SIG-M5 (cell line): ENCODE data around the gene GABRD.

Source experiments
- DNase-seq: peaks from one replicate; lab custom pipeline; 2025; lab: John Stamatoyannopoulos, UW

GABRD gene

DNA sequence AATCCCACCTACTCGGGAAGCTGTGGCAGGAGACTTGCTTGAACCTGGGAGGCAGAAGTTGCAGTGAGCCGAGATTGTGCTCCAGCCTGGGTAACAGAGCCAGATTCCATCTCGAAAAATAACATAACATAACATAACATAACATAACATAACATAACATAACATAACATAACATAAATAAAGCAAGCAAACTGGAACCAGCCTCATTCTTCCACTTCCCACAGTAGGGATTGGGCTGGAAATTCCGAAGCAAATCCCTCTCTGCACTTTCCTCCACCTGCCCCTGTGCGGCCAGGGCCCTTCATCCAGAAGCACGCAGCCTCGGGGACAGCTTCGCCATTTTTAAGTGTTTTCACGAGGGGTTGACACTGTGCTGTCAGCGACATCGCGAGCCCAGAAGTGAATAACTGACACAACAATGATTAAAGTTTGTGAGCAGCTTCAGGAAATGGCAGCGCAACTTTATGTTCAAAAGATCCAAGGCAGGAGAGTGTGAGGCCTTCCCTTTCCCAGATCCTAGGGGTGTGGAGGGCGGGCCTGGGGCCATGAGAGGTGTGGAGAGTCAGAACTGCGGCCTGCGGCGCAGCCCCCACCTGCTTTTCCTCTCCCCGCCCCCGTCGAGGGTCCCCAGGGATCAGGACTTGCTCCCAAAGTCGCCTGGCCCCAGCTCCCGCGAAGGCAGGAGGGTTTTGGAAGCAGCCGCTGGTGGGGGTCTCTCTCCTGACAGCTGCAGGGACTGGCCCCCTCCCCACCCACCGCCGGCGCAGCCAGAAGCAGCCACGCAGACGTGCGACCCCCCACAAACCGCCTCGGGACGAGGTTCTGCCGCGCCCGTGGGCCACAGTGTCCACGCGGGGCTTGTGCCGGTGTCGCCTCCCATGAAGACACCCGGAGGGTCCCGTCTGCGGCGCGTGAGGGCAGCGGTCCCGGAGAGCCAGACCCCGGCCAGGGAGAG is 651 bp upstream of the GABRD start:
- no peak for DNase-seq

DNA sequence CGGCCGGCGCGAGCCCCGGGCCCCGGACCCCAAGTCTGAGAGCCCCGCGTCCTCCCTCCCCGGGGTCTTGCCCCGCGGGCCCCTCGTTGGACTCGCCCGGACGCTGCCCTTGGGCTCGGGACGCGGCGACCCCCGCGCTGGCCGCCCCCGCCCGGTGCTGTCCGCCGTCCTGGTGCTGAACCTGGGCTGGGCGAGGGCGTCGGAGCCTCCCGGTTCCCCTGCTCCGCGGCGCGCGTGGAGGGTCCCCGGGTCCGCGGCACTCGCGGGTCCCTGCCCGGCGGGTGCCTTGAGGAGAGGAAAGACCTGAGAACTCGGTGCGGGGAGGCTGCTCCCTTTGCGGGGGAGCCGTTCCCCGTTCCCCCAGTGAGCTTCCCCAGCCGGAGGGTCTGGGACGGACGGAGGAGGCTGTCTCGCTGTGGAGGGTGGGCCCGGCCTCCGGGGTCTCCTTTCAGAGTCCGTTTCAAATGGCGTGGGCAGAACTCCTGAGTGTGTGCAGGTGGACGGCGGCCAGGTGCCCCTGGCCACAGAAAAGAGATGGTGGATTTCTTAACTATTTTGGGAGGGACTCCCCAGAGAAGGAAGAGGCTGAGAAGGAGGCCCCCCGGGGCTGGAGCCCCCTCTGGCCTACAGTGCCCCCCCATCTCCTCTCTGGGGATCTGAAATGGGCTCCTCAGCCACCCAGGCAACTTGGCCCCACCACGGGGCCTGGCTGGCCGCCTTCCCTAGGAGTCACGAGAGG is 595 bp downstream of the GABRD start:
- DNase-seq = no peak

DNA sequence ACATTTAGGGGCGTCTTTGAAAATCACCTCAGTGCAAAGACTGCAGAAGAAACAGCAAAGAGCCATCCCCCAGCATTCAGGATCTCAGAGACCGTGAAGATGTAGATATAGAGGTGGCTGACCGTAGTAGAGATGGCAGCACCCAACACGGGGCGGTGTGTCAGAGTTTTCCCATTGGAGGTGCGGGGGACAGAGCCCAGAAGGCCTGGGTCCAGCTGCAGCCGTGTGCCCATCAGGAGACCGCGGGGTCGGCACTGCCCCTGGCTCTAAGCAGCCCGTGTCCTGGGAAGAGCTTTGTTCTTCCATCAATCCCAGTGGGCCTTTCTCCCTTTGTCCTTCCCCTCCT is 1.1 kb downstream of the GABRD start:
- no peak for DNase-seq

- no peak for DNase-seq
Observed at GRCh38 chr1:2021550-2021949, 2.4 kb downstream of the GABRD start.

GRCh38 chr1:2022063-2022770 is 3.1 kb downstream of the GABRD start:
- no peak for DNase-seq

- DNase-seq = no peak
Observed at GRCh38 chr1:2023187-2023586, 4.0 kb downstream of the GABRD start.

- DNase-seq = no peak
Observed at GRCh38 chr1:2024451-2024850, 5.3 kb downstream of the GABRD start.

DNA sequence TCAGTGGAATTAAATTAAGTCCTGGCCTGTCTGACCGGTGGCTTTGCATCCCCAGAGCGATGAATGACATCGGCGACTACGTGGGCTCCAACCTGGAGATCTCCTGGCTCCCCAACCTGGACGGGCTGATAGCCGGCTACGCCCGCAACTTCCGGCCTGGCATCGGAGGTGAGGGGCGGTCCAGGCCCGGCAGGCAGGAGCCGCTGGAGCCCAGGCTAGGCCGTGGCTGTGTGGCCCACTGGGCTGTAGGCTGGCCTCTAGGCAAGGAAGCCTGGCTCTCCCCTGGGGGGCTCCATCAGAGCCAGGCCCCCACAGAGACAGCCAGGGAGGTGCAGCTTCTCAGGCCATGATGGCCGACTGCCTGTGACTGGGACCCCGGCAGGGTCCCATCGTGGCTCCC is 5.7 kb downstream of the GABRD start:
- no peak for DNase-seq

DNA sequence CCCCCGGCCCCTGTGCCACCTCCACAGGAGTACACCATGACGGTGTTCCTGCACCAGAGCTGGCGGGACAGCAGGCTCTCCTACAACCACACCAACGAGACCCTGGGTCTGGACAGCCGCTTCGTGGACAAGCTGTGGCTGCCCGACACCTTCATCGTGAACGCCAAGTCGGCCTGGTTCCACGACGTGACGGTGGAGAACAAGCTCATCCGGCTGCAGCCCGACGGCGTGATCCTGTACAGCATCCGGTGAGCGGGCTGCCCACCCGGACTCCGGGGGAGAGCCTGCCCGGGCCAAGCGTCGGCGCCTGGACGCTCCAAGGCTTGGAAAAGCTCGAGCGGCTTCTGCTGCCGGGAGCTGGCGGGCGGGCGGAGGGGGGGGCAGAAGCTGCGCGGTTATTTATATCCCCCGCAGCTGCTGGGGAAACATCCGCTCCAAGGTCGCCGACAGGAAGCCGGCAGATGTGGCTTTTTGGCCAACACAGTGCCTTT is 6.4 kb downstream of the GABRD start:
- DNase-seq = no peak

- DNase-seq = no peak
Observed at GRCh38 chr1:2027961-2028583, 8.9 kb downstream of the GABRD start.

- no peak for DNase-seq
Observed at GRCh38 chr1:2028870-2029560, 9.9 kb downstream of the GABRD start.

DNA sequence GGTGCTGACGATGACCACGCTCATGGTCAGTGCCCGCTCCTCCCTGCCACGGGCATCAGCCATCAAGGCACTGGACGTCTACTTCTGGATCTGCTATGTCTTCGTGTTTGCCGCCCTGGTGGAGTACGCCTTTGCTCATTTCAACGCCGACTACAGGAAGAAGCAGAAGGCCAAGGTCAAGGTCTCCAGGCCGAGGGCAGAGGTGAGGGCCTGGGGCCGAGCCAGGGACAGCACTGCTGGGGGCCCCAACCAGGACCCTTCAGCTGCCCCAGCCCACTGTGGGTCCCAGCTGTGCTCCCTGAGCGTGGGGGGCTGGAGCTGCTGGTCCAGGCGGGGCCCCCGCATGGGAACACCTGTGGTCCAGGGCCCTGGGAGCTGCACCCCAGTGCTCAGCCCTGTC is 10.4 kb downstream of the GABRD start:
- no peak for DNase-seq

- DNase-seq = no peak
Observed at GRCh38 chr1:2030076-2030871, 11.1 kb downstream of the GABRD start.

DNA sequence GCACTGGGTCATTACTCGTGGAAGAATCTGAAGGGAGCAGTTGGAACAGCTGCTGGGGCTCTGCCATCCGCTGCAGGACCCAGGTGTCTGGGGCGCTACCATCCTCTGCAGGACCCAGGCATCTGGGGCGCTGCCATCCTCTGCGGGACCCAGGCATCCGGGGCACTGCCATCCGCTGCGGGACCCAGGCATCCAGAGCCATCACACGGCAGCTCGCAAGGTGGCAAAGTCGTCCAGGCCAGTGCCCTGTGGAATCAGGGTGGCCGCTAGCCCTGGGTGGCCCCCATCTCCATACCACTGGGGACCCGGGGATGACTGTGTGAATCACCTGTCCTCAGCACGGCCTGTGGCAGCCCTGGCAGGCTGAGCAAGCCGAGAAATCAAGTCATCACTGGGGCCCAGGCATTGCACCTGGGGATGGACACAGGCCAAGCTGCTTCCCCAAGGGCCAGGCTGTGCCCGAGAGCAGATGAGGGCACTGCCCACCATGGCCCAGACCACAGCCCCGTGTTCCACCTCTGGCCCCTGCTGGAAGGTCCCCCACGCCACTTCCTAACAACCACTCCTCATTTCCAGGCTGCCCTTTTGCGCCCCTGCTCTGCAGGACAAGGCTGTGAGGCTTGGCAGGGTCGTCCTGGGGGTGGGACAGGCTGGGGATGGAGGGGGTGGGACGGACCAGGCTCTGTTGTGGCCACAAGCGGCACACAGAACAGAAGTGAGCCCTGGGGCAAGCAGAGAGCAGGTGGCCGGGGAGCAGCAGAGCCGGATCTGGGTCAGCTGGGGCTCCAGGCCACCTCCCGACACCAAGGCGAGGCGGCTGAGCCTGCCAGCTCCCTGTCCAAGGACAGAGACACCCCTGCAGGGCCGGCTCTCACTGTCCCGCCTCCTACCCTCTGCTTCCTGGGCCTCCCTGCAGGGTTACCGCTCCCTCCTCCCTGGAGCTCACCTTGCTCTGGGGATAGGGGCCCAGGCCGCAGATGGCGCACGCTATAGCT is 12.7 kb downstream of the GABRD start:
- no peak for DNase-seq

DNA sequence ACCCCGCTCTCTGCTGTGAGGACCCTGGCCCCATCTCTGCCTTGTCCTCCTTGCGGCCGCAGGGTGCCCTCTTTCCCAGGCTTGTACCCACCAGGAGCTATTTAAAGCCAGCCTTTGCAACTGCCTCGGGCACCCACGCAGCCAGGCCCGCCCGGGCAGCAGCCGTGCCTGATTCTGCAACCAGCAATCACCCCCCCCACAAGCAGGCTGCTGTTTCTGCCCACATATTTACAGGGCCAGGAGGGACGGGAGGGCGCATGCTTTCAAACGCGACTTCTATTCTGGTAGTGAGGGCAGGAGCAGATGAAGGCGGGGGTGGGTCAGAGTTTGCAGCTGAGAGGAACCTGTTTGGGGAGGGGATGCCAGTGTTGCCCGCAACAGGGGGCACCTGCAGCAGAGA is 13.6 kb downstream of the GABRD start:
- no peak for DNase-seq

DNA sequence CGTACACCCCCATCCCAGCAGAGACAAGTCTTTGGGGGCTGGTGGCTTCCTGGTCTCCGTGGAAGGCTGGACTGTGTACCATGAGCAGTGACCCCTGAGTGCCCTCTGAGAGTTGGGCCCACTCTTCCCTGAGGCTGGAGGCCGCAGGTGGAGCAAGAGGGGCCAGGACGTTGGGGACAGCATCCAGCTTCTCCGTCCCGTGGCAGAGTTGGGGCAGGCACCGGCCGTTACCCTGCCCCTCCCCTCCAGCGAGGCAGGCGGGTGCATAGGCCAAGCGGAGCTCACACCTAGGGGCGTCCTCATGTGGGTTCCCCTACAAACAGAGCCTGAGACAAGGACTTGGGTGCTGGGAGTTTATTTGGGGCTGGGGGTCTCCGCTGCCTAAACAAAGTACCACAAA is 14.0 kb downstream of the GABRD start:
- DNase-seq = no peak

DNA sequence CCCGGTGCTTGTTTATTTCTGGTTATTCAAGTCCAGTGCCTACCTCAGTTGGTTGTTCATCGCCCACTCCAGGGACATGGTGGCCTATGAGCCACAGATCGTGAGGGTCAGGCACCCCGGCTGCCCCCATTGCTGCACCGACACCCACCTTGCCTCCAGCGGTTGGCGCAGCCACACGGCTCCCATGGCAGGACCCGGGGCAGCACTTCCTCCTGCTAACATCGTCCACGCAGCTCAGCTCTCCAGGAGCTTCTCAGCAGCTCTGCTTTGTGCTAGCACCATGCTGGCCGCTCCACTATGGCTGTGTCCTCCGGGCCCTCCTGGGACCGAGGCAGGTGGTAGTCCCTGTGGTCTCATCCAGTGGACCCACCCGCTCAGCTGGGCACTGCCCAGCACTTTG is 17.1 kb downstream of the GABRD start:
- DNase-seq = no peak

DNA sequence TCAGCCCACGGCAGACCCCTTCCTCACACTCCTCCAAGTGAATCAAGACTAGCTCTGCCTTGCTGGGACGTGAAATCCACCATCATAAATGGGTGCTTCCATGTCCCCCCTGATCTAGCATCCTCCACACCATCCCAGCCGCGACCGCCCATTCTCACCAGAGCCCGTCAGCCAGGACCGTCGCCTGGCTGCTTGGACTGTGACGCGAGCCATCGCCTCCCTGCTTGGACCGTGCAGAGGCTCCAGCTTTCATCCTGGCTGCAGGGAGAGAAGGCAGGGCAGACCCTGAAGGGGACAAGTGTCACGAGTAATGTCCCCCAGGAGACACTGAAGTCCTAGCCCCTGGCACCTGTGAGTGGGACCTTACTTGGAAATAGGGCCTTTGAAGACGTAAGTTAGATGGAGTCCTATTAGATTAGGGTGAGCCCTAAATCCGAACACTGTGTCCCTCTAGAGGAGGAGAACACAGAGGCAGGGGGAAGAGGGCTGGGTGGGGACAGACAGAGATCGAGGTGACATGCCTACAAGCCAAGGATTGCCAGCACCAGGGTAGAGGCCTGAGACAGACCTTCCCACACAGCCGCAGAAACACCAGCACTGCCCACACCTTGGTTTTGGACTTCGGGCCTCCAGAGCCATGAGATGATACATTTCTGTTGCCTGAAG is 18.3 kb downstream of the GABRD start:
- no peak for DNase-seq

DNA sequence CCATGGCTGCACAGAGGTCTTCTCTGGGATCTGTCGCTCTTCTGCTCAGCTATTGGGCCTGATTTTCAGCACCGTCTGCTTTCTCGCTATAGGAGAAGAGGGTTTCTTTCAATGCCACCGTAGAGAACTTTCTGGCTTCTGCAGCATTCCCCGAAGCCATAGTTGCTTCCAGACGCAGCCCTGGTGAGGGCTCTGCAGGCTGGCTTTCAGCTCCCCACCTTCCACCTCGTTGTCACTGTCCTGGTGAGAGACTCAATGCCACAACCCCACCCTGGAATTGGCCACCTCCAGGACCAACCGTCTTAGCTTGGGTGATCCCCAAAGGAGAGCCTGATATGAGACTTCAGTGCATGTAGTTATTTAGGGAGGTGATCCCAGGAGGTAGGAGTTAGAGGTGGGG is 19.1 kb downstream of the GABRD start:
- no peak for DNase-seq
